ENCODE results near the gene XYLT2. TPM values are rescaled to one million over a fixed set of nuclear protein-coding genes. Genes with fewer than 3 reads are reported as not detected.

The XYLT2 gene
- total RNA-seq, 1 donor from 2014 or later = 10.4 TPM

DNA sequence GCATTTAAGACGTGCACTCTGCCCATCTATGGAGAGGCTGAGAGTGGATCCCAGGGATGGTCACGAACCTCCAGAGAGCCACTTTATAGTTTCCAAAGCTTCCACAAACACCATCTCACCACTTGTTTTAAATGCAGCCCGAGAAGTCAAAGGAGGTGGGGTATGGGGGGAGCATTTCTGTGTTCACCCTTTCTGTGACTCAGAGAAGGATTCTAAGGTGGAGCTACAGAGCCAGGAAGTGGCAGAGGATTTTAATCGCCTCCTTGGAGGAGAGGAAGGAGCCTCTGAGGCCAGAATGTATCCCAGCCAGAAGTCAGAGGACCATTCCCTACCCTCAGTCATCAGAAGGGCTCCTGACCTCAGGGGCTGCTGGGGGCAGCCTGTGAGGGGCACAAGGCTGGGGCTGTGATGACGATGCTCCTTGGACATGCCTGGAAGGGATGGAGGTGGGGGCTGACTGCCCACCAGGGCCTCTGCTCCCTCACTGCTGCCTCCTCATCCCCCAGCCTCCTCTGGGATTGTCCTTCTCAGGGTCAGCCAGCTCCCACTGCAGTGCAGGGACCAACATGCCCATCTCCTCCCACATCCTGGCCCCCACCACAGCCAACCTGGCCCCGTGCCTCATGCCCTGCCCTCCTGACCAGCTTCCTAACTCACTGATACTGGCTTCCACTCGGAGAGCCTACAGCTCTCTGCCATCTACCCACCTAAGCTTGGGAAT is 2.8 kb downstream of the XYLT2 start:
- DNase-seq (ENCODE audit: low spot score) (no peak), ATAC-seq (no peak)

DNA sequence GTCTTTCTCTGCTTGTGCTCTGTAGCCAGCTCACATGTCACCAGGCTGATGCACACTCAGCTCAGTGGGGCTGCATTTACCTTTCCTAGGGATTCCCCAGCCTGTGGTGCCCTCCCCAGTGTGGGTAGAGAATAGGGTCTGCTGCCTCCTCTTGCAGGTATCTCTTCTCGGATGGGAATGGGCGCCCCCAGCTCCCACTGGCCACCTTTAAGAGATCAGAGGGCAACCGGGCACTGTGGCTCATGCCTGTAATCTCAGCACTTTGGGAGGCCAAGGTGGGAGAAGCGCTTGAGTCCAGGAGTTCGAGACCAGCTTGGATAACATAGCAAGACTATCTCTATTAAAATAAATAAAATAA is 3.3 kb downstream of the XYLT2 start:
- DNase-seq (ENCODE audit: low spot score) (no peak), ATAC-seq (no peak)

- ATAC-seq (no peak), DNase-seq (ENCODE audit: low spot score) (no peak)
These were observed 4.8 kb downstream of the XYLT2 start for GRCh38 chr17:50350733-50351132.

DNA sequence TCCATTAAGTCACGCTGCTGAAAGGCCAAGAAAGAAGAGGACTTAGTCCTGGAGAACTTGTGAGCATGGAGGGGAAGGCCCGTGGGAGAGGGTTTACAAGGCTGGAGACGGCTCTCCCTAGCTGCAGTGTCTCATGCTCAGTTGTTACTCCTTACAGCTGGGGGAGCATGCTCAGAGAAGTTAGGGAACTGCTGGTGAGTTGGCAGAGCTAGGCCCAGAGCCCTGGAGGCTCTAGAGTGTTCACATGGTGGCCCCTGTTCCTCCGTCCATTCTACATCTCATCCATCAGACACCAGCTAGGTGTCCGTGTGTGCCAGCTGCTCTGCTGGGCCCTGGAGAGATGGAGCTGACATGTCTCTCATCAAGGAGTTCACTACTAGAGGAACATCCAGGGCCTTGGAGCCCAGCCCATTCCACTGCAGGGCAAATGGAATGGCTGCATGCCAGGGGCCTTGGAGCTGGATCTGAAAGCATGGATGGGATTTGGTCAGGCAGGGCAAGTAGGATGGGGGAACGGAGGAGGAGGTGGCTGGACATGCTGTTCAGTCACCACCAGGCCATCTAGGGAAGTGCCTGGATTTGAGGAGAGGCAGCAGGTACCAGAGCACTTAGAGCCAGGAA is 6.3 kb downstream of the XYLT2 start:
- DNase-seq (ENCODE audit: low spot score) (no peak), ATAC-seq (peak; percentile 50)

- DNase-seq (ENCODE audit: low spot score) = no peak
- no peak for ATAC-seq
These were observed 7.0 kb downstream of the XYLT2 start for GRCh38 chr17:50352693-50353599.

DNA sequence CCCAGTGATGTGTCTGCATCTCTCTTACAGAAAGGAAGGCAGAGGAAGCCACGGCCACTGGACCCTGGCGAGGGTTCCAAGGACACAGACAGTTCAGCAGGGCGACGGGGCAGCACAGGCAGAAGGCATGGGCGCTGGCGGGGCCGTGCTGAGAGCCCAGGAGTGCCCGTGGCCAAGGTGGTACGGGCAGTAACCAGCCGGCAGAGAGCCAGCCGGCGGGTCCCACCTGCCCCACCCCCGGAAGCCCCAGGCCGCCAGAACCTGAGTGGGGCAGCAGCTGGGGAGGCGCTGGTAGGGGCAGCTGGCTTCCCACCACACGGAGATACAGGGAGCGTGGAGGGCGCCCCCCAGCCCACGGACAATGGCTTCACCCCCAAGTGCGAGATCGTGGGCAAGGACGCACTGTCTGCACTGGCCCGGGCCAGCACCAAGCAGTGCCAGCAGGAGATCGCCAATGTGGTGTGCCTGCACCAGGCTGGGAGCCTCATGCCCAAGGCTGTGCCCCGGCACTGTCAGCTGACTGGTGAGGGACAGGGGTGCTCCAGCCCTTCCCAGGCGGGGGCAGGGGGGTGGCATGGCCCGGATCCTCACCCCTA is 7.8 kb downstream of the XYLT2 start:
- ATAC-seq = no peak
- DNase-seq (ENCODE audit: low spot score) = no peak

GRCh38 chr17:50354198-50354597 is 8.3 kb downstream of the XYLT2 start:
- no peak for DNase-seq (ENCODE audit: low spot score)
- no peak for ATAC-seq

DNA sequence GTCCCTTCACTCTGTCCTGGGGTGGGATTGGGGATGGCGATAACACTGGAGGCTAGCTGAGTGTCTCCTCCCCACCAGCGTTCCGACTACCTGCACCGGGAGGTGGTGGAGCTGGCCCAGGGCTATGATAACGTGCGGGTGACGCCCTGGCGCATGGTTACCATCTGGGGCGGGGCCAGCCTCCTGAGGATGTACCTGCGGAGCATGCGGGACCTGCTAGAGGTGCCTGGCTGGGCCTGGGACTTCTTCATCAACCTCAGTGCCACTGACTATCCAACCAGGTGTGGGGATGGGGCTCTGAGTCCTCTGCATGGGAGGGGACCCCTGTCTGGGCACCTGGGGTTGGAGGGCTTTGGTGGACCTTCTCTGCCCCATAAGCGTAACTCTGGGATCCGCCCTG is 8.8 kb downstream of the XYLT2 start:
- ATAC-seq = no peak
- no peak for DNase-seq (ENCODE audit: low spot score)

- DNase-seq (ENCODE audit: low spot score) (no peak), ATAC-seq (no peak)
These were observed 9.4 kb downstream of the XYLT2 start for GRCh38 chr17:50355336-50355700.

GRCh38 chr17:50355701-50356341 is 9.9 kb downstream of the XYLT2 start:
- ATAC-seq = no peak
- no peak for DNase-seq (ENCODE audit: low spot score)

GRCh38 chr17:50356418-50356817 is 10.5 kb downstream of the XYLT2 start:
- no peak for ATAC-seq
- DNase-seq (ENCODE audit: low spot score) = no peak

GRCh38 chr17:50356892-50357510 is 11.1 kb downstream of the XYLT2 start:
- DNase-seq (ENCODE audit: low spot score) = no peak
- ATAC-seq = no peak

- DNase-seq (ENCODE audit: low spot score) (no peak), ATAC-seq (no peak)
These were observed 12.3 kb downstream of the XYLT2 start for GRCh38 chr17:50358177-50358576.

DNA sequence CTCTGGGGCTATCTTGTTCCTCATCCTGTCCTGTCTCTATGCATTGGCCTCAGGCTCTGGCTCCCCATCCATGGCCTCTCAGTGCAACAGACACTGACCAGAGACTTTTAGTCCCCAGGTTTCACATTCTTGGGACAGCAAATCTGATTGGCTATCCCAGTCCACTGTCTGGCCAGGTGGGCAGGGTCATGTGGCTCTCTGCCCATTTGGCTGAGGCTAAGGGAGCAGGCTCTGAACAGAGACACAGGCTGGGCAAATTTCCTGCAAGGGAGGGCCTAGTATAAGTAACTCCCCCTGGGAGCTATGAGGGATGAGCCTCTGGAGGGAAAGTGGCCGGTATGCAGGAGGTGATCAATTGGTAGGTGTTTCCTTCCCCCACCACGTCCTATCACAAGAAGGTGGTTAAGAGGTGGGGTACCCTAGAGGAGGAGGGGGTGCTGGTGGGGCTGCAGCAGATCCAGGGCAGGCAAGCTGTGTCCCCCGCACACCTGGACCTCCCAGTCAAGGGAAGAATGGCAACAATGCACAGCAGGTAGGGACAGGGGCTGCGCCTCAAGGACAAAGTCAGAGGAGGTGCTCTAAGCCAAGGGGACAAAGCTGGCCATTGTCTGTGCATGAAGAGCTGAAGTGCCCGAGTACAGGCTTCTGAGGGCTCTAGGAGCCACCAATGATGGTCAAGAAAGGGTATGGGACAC is 13.2 kb downstream of the XYLT2 start:
- peak; percentile 82 for ATAC-seq
- peak; percentile 90 for DNase-seq (ENCODE audit: low spot score)

GRCh38 chr17:50359998-50360461 is 14.1 kb downstream of the XYLT2 start:
- DNase-seq (ENCODE audit: low spot score) = no peak
- no peak for ATAC-seq

DNA sequence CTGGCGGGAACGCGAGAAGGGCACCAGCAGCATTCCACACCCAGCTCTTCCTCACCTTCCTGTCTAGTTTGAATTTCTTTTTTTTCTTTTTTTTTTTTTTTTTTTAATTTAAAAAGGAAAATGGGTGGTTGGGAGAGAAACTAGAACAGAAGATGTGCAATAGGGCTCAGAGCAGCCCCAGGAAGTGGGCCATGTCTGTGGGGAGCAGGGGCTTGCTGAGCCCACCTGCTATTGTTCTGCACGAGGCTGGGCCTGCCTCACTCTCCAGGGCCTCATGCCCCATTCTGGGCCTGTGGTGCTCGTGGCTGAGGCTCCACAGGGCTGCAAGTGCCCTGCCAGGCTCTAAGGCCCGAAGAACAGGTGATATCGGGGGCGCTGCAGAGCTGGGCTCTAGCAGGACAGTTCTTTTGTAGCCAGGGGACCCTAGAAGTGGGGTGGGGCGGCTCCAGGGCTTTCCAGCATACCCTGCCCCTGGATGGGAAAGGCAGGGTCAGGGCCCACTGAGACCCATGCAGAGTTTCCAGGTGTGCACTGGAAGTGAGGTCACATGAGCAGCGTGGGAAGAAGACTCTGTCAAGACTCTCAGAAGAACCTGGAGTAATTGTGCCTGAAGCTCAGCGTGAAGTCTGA is 14.7 kb downstream of the XYLT2 start:
- ATAC-seq = no peak
- DNase-seq (ENCODE audit: low spot score) = no peak

DNA sequence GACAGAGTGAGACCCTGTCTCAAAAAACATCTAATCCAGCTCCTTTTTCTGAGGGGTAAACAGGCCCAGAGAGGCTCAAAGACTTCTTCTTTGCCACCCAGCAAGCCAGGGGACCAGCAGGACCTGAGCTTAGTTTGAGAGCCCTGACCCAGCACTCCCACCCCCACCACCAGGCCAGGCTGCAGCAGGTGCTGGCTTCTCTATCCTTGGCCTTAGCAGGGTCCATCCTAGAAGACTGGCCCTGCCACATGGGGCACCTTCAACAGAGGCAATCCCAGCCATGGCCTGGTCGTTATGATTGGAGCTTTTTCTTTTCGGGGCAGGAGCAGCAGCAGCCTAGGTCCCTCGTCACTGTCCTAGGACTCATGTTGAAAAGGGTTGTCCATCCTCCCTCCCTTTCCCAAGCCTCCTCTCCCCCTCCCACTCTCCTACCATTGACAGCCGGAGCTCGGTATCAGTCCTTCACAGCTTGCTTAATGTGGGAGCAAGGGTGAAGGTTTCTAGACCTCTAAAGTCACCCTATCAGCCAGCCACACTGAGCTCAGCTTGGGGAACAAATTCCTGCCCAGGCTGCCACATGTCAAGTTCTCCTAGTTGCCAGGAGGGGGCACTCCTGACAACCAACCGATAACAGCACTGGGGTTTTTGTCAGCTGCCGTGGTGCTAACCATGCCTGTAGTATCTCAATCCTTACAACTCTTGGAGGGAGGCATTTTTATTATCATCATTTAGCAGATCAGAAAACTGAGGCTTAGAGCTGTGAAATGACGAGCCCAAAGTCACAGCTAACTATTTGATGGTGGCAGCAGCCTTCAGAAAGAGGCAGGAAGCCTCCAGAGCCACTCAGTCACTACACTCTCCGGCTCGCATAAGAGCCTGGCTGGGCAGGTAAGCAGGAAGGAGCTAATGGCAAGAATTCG is 15.9 kb downstream of the XYLT2 start:
- no peak for DNase-seq (ENCODE audit: low spot score)
- ATAC-seq = peak; percentile 80

DNA sequence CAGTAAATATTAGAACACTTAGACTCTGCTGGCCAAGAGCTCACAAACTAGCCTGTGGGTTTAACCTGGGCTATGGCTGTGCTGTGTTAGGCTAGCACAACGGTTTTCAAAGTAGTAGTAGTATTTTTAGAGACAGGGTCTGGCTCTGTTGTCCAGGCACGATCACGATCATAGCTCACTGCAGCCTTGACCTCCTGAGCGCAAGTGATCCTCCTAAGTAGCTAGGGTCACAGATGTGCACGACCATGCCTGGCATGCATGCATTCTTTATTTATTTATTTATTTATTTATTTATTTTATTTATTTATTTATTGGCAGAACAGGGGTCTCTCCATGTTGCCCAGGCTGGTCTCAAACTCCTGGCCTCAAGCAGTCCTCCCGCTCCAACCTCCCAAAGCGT is 16.7 kb downstream of the XYLT2 start:
- no peak for DNase-seq (ENCODE audit: low spot score)
- ATAC-seq = no peak

Measured in left lobe of liver (tissue), 2 donors.